SU-DHL-6 (cell line): ENCODE data around the gene TMEM134.

Experiments
- CTCF ChIP-seq: fragments of 200-600 bp; sonication (generic); IDR thresholded peaks from one replicate; pipeline ENCODE4 v1.5.1; 2017; ENCODE audit warnings: antibody characterized with exemption, mild to moderate bottlenecking, low read length, moderate library complexity; ENCODE audit not compliant: insufficient read depth, poor library complexity, severe bottlenecking
- EZH2phosphoT487 ChIP-seq: fragments of 200-600 bp; sonication (generic), shearing (Covaris generic); conservative IDR thresholded peaks from 2 replicates; pipeline ENCODE4 v1.6.1; 2018; ENCODE audit warnings: mild to moderate bottlenecking, antibody characterized with exemption, low read length, moderate library complexity, mixed read lengths

- TF ChIP-seq CTCF: no peak
- TF ChIP-seq EZH2phosphoT487: no peak
Measured at GRCh38 chr11:67493548-67494370, 24.7 kb upstream of the TMEM134 start.
